ENCODE measurements around the gene RTP3.

Gene RTP3

GRCh38 chr3:46497556-46498265 lies at the start of gene RTP3:
RTP3 (plus strand) TSS chr3:46497976; CDS start chr3:46498063, 87 bp downstream.
- no peak for DNase-seq (ENCODE audit: low read depth in 2 of 2)

GRCh38 chr3:46448721-46449120 lies 49.1 kb upstream of the RTP3 start:
- DNase-seq (ENCODE audit: low read depth in 2 of 2): no peak

GRCh38 chr3:46449755-46450552 lies 47.8 kb upstream of the RTP3 start:
- DNase-seq (ENCODE audit: low read depth in 2 of 2): no peak

DNA sequence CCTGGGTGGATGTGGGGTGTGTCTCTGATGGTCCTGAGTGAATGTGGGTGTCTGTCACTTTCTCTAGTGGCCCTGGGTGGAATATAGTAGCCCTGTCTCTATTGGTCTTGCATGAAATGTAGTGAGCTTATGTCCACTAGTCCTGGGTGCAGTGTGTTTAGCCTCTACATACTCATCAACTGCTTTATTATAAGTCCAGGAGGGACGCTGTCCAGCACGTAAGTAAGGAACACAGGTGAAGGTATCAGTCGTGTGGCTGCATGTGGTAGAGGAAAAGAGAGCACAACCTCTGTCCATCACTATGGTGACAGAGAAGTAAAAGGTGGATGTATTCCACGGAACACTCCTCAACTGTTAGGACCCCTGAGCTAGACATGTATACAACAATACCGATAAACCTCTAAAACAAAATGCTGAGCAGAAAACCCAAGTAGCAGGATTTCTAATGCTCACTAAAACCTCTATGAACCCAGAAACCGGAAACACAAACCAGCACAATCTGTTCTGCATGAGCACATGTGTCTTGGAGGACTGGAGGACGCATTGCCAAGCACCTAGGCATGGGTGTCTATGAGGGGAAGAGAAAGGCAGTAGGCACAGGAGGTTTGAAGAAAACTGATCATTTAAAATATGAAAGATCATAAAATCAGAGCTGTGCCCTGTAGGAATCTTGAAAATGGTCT lies 44.1 kb upstream of the RTP3 start:
- DNase-seq (ENCODE audit: low read depth in 2 of 2): no peak

GRCh38 chr3:46454209-46454595 lies 43.6 kb upstream of the RTP3 start:
- DNase-seq (ENCODE audit: low read depth in 2 of 2): no peak

- no peak for DNase-seq (ENCODE audit: low read depth in 2 of 2)
Observed at GRCh38 chr3:46454606-46455005, 43.2 kb upstream of the RTP3 start.

DNA sequence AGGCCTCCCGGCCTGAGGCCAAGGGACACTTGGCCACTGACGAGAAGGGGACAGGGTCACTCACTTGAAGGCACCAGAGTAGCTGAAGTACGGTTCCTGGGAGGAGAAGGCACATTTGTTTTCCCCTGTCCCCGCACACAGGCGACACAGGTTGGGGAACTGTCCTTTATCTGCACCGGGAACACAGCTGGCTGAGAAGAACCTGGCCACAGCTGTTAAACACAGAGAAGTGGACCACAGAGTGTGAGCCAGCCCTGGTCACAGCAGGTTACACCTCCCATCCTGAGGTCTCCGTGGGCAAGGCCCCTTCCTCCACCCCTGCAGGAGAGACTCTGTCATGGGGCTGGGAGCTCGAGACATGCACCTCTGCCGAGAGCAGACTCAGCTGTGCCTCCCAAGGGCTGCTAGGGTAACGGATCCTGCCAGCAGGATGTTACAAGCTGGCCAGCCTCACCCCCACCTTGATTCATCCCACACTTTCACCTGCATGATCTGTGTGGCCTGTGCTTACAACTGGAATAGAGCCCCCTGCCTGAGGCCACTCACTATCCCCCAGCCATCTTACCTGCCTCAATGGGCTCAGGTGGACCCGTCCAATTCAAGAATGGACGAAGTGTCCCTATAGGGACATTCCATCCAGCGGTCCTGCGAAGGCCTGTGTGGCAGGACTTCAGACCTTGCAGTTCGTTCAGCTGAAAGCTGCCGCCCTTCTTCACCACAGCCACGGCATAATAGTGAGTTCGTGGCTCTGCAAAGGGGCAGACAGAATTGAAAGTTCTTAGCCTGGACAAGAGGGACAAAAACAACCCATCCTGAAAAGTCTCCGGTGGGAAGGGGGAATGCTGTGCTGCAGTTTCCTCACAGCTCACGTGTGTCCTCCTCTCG lies 42.3 kb upstream of the RTP3 start:
- no peak for DNase-seq (ENCODE audit: low read depth in 2 of 2)

- DNase-seq (ENCODE audit: low read depth in 2 of 2): no peak
Observed at GRCh38 chr3:46456118-46456517, 41.7 kb upstream of the RTP3 start.

DNA sequence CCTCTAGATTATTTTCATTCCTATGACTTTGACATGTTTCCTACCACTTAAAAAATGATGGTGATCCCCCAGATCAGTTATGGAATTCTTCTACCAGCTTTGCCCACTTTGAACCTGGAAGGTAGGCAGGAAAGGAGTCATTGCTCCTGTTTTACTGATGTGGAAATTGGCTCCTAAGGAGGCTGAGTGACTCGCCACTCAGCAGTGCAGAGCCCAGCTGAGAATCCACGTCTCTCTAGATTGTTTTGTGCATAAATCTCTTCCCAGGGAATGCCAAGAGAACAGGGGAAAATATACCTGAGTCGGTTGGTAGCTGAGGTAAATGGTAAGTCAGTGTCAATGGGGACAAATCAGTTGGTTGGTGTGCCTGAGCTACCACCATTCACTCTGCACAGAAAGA lies 37.7 kb upstream of the RTP3 start:
- no peak for DNase-seq (ENCODE audit: low read depth in 2 of 2)

DNA sequence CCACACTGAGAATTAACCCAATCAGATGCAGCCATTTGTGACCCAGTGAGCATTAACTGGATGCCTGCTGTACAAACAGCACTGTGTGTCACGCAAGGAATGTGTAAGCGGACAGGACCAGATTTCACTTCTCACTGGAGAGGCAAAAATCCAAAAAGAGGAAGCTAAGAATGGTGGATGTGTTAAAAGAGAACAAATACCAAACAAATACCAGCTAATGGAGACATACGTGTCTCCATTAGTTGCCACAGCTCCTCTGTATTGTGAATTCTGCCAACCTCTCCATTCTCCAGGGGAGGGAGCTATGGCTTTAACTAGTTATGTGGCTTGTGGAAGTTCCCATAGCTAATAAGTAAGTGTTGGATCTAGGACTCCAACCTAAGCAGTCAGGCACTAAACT lies 35.7 kb upstream of the RTP3 start:
- no peak for DNase-seq (ENCODE audit: low read depth in 2 of 2)

GRCh38 chr3:46462511-46462910 lies 35.3 kb upstream of the RTP3 start:
- DNase-seq (ENCODE audit: low read depth in 2 of 2): no peak

DNA sequence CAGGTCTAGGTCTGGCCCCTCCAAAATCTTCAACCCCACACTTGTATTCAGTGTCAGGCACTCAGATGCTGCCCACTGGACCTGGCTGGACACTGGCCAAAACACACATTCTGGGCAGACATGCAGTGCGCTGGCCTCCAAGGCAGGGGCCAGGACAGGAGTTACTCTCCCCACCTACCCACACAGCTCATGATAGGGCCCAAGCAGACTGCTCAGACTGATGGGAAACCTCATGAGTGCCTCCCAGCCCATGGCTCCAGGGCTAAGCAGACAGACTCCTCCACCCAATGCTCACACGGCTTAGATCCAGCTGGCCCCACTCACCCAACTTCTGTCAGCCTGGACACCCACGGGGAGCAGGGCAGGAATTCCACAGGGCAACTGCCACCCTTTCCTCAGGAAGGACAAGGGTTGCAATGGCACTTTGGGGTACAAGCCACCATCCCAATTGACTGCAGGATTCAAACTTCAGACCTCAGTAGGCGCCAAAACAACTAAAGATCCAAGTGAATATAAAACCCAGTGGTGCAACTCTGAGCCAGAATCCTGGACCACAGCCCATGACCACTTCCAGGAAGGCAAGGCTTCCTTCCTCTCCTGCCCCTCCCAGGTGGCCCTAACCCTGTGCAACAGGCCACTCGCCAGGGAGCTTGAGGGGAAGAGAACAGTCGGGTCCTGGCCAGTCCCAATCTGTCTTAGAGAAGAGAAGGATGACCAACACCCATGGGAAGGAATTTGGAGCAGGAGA lies 34.5 kb upstream of the RTP3 start:
- no peak for DNase-seq (ENCODE audit: low read depth in 2 of 2)

DNA sequence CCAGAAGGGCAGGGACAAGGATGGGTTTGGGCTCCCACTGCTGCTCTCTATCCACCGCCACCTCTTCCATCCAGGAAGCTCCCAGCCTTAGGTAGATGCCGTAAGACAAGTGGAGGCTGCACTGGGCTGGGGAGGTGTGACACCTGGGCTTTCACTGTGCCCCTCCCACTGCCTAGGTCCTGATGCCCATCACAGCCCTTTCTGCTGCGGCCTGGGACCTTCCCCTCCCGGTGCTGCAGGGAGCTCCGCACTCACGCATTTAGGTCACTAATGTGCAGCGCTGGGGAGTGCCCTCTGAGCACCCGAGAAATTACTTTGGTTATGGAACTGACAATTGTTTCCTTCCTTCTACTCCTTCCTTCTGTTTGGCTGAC lies 33.9 kb upstream of the RTP3 start:
- DNase-seq (ENCODE audit: low read depth in 2 of 2): no peak

DNA sequence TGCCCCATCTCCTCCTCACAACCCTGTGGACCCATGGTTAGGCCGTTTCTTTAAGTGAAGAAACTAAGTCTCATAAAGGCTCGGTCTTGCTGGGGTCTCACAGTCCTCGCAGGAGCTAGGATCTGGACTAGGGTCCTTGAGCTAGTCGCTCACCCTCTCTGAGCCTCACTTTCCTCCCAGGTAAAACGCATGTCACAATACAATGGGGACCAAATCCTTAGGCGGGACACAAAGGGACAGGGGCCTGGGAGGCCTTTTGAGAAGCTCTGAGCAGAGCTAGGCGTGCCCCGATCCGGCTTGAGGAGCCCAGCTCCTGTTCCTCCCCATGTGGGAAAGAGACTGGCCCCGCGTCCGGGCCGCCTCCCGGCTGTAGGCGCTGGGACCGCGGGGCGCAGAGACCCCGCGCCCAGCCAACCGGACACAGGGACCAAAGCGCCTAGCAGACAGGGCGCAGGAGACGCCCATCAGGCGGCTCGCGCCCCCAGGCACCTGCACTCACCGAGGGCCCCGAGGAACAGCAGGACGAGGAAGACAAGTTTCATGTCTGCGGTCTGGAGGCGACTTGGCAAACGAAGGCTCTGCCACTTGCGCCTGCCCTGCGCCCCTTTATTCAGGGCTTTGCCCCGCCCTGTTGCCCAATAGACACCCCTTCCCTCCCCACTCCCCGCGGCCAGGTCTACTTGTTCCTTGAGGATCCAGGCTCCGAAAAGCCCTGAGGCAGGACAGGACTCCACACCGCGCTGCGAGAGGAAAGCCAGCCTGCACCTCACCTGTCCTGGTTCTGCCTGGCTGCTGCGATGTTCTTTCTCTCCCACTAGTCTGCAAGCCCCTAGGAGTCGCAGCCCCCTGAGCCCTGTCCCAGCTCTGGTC lies 33.2 kb upstream of the RTP3 start, which contains the start of gene LTF:
Gene LTF, minus strand, starts transcription at position 580 of the 870 bp plus-strand sequence. Its CDS starts 38 bp downstream, at position 542.
- DNase-seq (ENCODE audit: low read depth in 2 of 2): no peak

- DNase-seq (ENCODE audit: low read depth in 2 of 2): no peak
Observed at GRCh38 chr3:46465196-46465520, 32.6 kb upstream of the RTP3 start.

GRCh38 chr3:46466273-46466672 lies 31.5 kb upstream of the RTP3 start:
- no peak for DNase-seq (ENCODE audit: low read depth in 2 of 2)

DNA sequence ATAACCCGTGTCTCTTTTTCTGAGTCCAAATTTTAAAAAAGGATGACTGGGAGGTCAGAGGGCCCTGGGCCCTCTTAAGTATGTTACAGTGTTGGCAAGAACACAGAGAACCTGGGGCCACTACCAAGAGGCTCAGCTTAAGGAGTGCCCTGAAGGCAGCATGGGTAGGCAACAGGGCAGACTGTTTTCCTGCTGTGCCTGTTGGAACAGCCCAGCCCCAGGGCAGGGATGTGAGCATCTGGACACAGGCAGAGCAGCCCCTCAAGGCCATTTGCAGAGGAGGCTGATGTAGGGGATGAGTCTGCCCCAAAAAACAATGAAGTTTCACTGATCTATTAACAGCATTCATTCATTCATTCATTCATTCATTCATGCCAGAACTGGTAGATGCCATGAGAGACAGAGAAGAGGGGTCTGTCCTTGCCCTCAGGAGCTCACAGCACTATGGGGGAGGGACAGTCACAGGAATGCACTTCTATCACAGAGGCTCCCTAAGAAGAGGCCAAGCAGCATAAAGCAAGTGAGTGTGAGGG lies 30.8 kb upstream of the RTP3 start:
- DNase-seq (ENCODE audit: low read depth in 2 of 2): no peak

- no peak for DNase-seq (ENCODE audit: low read depth in 2 of 2)
Observed at GRCh38 chr3:46467562-46467961, 30.2 kb upstream of the RTP3 start.

DNA sequence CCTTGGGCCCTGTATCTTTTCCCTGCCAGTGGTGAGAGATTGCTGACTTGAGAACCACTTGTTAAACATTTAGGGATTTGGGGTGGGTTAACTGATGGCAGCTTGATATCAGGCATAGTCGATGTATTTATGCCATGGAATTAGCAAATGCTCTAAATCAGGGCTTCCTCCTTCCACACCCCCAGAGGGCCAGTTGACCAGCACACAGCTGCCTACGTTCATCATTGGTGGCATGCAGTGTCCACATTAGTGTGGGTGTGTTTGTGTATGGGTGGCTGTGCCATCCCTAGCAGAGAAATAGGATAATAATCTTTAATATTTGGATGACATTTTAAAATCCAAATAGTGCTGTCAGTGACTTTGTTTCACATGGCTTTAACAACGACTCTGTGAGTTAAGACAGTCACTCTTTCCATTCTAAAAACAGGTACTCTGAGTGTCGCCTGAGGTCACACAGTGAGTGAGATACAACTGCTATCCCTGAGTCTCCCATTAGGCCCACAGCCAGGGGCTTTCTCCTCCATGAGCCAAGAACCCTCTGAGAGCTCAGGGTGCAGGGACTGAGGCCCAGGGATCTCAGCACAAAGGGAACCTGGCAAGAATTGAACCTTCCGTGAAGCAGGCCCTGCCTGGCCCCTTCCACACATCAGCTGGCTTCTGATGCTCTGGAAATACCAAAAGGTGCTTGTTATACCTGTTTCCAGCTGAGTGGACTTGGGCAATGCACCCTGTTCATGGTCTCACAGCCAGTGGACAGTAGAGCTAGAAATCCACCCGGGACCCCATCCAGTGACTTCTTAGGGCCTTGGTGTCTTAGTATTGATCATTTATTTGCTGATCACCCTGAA lies 28.8 kb upstream of the RTP3 start:
- DNase-seq (ENCODE audit: low read depth in 2 of 2): no peak
